Middle frontal gyrus (tissue), 1 donor: ENCODE data around the gene MVK.

ENCODE experiments used
- DNase-seq: peaks from one replicate; pipeline ENCODE4 v3.0.0-alpha.2; 2015; ENCODE audit warnings: low spot score; ENCODE audit errors: extremely low spot score

Gene MVK

GRCh38 chr12:109563291-109564284, 10.0 kb upstream of the MVK start:
- DNase-seq = no peak

GRCh38 chr12:109566424-109566823, 7.2 kb upstream of the MVK start:
- no peak for DNase-seq

DNA sequence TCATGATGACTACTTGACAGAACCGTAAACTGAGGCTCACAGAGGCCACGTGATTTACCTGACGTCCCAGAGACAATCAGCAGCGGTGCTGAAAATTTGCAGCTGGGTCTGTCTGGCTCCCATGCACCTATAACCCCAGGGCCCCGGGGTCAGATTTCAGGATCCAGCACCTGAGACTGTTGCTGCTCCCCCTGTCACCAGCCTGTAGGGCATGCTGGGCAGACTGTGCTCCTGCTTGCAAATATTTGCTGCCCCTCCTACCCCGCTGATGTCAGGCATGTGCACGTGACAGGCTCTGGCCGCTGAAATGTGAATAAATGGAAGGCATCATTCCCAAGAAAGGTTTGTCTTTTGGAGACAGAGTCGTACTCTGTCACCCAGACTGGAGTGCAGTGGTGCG, 6.3 kb upstream of the MVK start:
- no peak for DNase-seq

- DNase-seq = no peak
Observed at GRCh38 chr12:109567967-109568366, 5.6 kb upstream of the MVK start.

- DNase-seq = no peak
Observed at GRCh38 chr12:109568486-109568885, 5.1 kb upstream of the MVK start.

DNA sequence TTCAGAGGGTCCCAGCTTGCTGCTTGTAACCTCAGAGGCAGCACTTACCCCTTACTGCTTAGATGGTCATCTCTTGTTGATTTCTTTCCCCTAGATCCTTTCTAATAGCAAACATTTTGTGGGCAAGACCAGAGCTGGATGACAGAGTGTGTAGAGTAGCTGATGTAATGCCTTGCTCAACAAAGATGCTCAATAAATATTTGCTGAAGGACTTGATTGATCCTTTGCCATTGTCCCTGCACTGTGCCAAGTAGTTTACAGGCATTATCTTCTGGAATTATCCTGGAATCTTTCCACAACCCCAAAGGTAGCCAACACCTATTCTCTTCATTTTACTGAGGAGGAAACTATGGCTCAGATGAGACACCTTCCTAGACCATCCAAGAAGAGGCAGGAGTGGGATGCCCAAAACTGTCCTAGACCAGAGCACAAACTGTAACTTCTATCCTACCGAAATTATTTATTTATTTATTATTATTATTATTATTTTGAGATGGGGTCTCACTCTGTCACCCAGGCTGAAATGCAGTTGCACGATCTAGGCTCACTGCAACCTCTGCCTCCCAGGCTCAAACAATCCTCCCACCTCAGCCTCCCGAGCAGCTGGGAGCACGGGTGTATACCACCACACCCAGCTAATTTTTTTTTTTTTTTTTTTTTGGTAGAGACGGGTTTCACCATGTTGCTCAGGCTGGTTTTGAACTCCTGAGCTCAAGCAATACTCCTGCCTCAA, 1.7 kb upstream of the MVK start:
- DNase-seq = no peak

DNA sequence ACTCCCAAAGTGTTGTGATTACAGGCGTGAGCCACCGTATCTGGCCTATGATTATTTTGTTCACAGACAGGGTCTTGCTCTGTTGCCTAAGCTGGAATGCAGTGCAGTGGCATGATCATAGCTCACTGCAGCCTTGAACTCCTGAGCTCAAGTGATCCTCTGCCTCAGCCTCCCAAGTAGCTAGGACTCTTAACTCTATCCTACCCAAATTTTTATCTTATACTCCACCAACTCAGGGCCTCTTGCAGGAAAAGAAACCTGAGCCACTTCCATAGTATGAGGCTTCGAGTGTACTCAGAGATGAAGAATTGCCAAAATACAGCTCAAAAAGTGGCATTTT, 1.1 kb upstream of the MVK start:
- DNase-seq = no peak

GRCh38 chr12:109573914-109574244, 285 bp downstream of the MVK start:
- no peak for DNase-seq

DNA sequence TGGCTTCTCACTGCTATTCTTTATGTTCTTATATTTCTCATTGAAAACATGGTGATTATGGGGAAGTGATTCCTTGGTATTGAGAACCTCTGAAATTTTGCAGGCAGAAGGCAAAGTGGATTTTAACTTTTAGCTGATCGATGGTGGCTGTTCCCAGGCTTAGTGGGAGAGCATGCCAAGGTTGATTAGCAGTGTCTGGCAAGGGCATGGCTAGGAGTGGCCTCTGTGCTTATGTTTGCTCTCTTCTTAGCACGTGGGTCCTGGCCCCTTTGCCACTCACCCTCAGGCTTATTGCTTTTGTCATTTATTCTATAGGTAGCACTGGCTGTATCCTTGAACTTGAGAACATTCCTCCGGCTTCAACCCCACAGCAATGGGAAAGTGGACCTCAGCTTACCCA, 2.1 kb downstream of the MVK start:
- DNase-seq = no peak

DNA sequence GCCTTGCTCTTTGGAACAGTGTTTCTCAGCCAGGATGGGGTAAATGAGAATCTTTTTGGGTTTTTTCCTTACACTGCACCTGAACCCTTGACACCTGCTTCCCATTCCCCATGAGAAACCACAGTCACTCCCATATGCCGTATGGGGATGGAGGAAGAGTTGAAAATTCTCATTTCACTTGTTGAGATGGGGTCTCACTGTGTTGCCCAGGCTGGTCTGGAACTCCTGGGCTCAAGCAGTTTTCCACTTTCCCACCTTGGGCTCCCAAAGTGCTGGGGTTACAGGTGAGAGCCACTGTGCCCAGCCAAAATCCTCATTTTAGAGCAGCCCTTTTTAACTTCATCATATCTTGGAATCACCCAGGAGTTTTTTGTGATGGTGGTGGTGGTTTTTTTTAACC, 3.7 kb downstream of the MVK start:
- no peak for DNase-seq

DNA sequence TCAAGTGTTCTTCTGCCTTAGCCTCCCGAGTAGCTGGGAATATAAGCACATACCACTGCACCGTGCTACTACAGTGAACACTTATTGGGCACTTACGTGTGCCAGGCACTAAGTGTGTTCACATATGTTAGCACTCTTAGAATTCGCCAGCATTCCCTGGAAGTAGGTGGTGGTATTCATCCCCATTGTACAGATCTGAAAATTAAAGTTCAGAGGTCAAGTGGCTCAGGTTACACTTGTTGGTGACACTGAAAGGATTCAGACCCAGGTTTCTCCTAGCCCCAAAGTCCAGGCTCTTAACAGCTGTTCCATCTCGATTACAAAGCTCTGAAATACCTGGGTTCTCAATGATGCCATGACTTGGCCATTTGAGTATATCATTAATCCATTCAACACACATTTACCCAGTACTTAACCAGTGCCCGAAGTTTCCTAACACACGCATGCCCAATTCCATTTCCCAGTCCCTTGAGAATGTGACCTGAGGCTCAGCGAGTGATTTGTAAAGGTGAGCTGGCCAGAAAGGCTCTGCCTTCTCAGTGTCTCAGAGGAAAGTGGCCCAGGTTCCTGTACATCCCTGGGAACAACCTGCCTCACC, 4.8 kb downstream of the MVK start:
- DNase-seq = no peak

- DNase-seq = no peak
Observed at GRCh38 chr12:109579639-109580038, 6.0 kb downstream of the MVK start.

DNA sequence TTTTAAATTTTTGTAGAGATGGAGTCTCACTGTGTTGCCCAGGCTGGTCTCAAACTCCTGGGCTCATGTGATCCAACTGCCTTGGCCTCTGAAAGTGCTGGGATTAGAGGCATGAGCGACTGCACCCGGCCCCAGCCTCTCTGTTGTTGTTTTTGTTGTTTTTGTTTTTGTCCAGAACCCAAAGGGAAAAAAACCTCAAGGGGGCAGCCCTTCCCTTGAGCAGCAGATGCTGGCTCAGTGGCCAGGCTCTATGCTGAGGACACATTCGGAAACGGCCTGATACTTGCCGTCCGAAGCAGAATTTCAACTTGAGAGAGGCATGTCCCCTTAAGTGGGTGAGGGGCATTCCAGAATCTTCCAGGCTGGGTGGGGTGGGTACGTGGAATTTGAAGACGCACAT, 6.7 kb downstream of the MVK start:
- no peak for DNase-seq

DNA sequence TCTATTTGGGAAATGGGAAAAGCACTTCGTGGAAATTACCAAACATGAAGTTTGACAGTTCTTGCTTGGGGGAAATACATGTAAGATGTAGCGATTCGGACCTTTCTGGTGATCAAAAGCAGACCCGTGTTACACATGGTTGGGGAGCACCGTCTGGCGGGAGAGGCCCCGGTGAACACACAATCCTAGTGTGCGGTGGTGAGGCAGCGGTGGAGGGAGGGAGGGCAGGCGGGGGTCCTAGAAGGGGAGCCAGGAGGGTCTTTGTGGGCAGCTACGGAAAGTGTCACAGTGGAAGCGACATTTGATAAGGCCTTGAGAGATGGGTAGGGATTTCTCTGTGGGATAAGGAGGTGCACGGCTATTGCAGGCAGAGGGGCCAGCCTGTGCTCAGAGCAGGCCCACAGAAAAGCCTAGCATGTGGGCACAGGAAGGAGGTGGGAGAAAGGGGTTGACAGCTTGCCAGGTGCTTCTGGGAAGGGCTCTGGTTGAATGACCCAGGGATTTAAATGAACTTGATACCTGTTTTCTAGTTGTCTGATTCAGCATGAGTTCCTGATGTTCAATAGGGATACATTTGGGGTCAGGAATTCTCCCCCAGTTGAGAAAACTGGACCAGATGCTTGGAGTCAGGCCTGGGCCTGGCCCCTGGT, 7.2 kb downstream of the MVK start:
- DNase-seq = no peak

DNA sequence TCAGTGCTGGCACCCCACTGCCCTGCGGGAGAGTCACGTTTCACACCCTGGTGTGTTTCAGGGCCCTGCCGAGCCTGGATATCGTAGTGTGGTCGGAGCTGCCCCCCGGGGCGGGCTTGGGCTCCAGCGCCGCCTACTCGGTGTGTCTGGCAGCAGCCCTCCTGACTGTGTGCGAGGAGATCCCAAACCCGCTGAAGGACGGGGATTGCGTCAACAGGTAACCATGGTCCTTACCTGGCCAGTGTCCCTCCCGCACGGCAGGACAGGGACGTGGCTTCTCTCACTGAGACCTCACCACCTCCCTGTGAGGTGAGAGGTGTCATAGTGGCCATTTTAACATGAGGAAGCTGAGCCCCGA, 7.7 kb downstream of the MVK start:
- DNase-seq = no peak

DNA sequence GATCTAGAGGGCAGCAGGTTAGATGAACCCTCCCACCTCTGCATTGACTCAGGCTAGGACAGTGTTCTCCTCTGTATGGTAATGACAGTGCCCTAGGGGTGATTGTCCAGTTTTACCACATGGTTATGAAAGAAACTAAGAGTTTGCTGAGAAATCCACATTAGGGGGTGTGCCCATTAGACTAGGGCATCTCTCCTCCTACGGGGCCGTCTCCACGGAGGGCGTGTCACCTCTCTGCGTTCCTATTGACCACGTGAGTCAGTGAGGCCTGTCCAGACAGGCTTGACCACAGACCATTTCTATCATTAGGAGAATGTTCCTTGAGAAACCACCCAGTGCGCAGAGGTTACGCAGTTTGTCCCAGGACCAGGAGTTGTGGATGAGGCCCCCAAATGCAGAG, 8.3 kb downstream of the MVK start:
- no peak for DNase-seq

- DNase-seq = no peak
Observed at GRCh38 chr12:109582636-109583035, 9.0 kb downstream of the MVK start.

DNA sequence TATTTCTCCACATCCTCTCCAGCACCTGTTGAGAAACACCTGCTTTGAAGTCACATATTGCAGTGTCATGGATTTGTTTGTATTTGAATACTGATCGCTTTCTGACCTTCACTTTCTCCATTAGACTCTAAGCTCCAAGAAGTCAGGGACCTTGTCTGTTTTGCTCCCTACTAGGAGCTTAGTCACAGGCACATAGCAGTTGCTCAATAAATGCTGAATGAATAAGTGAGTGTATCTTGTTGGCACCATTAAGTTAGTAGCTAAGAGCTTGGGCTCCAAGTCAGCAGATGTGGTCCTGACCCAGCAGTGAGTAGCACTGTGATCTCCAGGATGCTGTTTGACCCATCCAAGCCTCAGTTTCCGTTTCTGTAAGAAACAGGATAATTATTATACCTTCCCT, 10.1 kb downstream of the MVK start:
- DNase-seq = no peak

- no peak for DNase-seq
Observed at GRCh38 chr12:109586385-109587296, 13.0 kb downstream of the MVK start.

GRCh38 chr12:109587921-109588320, 14.3 kb downstream of the MVK start:
- DNase-seq = no peak
